ENCODE data around the gene IL5. TPM values are rescaled to one million over a fixed set of nuclear protein-coding genes. Genes with fewer than 3 reads are reported as not detected.
"Not testable (repeated sequence)": the region's sequence is repeated elsewhere in the genome, so short reads cannot be mapped to it uniquely, and the experiment has no call there.

IL5 gene
- 10 to 100 TPM; 17.6 to 18.7 TPM for total RNA-seq

- ChIA-PET CTCF (no interaction called here), POLR2A (interaction anchor here (0.6 kb wide), 1 partner anchor 189 kb away, joined by 3 read pairs; no protein-coding TSS in a partner anchor)
These were observed at the start of gene IL5 for GRCh38 chr5:132543472-132544201. Gene IL5 (minus strand): TSS chr5:132543522. CDS start chr5:132543478, 44 bp downstream.

DNA sequence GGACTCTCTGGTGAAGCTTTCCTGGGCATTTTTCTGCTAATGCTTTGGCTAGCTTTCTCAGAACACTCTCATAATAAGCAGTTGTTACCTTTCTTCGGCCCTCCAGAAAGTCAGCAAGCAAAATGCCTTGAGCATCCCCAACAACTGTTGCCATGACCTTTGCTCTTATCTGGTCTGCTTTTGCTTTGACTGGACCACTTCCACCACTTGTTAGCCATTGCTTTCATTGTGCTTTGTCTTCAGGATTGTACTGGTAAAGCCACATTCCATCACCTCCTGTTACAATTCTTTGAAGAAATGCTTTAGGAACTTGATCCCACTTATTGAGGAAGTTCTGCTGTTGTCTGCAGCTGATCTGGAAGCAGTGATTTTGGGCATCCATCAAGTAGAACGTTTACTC is 49.2 kb upstream of the IL5 start:
- POLR2A ChIA-PET: no interaction called here
- CTCF ChIA-PET: no interaction called here

DNA sequence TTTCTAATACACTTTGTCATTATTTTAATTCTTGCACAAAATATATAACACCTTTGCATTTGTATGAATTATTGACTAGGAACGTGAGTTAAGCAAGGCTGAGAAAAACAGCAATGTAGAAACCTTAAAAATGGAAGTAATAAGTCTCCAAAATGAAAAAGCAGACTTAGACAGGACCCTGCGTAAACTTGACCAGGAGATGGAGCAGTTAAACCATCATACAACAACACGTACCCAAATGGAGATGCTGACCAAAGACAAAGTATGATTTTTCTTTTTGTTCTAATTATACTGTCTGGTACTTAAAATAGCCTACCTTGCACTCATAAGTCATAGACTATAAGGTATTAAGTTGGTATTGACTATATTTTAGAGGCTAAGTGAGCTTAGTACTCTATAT is 47.8 kb upstream of the IL5 start:
- POLR2A ChIA-PET: no interaction called here

DNA sequence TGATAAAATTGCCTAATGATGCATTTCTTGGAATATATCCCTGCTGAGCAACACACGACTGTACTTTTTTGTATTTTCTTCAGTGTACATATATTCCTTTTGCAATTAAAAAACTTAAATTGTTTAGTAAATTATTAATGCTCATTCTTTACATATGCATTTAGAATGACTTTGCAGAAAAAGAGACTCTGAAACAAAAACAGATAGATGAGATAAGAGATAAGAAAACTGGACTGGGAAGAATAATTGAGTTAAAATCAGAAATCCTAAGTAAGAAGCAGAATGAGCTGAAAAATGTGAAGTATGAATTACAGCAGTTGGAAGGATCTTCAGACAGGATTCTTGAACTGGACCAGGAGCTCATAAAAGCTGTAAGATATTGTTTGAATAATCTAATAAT is 46.1 kb upstream of the IL5 start:
- POLR2A ChIA-PET: no interaction called here
- CTCF ChIA-PET: no interaction called here

More for the DNA sequence above, 47.8 kb upstream of the IL5 start:
- CTCF ChIA-PET: no interaction called here

DNA sequence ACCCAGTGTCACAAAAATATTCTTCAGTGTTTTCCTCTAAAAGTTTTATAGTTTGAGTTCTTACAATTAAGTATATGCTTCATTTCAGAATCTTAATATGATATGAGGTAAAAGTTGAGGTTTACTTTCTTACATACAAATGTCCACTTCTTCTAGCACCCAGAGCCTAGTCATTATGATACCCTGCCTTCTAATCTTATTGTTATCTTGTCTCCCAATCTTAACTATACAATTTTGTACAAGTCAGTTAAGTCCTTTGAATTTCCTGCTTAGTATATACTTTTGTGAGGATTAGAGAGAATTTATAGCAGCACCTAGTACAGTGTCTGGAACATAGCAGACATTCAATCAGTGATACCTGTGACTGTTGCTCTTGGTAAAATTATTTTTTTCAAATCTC is 42.7 kb upstream of the IL5 start:
- CTCF ChIA-PET: no interaction called here
- POLR2A ChIA-PET: no interaction called here

DNA sequence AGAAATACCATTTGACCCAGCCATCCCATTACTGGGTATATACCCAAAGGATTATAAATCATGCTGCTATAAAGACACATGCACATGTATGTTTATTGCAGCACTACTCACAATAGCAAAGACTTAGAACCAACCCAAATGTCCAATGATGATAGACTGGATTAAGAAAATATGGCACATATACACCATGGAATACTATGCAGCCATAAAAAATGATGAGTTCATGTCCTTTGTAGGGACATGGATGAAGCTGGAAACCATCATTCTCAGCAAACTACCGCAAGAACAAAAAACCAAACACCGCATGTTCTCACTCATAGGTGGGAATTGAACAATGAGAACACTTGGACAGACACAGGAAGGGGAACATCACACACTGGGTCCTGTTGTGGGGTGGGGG is 41.2 kb upstream of the IL5 start:
- CTCF ChIA-PET, POLR2A ChIA-PET: not testable (repeated sequence)

DNA sequence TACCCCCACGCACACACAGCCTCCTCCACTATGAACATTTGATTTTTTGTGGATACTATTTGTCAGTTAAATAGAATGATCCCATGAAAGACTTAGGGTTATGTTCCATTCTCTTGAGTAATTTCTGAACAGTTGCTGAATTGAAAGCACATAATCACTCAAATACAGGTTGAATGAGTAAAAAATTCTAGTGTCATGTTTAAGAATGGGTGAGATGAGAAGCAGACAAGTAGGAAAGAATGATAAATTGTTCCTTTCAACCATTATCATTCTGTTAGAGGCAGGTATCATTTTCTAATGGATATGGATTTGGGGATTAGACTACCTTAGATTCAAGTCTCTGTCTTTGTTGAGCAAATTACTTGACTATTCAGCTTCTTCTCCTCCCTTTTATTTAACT is 32.8 kb upstream of the IL5 start:
- CTCF ChIA-PET: no interaction called here

DNA sequence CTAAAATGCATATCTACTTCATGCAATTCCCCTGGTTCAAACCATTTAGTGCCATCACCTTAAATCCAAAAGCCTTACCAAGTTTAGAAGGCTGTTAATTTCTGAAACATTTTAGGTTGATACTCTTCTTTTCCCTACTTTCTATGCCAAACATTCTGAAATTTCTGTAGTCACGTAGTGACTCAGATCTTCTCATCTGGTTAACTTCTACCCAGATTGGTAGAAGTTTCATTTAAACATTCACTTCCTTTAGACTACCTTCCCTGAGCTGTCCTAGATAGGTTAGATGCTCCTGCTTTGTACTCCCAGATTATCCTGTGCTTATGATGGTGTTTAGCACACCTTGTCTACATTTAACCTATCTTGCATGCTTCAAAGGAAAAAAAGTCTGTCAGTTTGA is 23.3 kb upstream of the IL5 start:
- CTCF ChIA-PET: no interaction called here
- POLR2A ChIA-PET: no interaction called here

More for the DNA sequence above, 32.8 kb upstream of the IL5 start:
- POLR2A ChIA-PET: no interaction called here

DNA sequence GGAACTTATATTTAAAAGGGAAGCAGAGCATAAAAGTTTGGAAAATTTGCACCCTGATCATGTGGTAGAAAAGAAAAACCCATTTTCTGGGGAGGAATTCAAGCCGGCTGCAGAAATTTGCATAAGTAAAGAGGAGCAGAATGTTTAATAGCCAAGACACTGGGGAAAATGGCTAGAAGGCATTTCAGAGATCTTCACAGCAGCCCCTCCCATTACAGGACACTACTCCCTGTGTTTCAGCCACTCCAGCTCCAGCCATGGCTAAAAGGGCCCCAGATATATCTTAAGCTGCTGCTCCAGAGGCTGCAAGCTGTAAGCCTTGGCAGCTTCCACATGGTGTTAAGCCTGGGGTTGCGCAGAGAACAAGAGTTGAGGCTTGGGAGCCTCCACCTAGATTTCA is 21.2 kb upstream of the IL5 start:
- CTCF ChIA-PET, POLR2A ChIA-PET: not testable (repeated sequence)

DNA sequence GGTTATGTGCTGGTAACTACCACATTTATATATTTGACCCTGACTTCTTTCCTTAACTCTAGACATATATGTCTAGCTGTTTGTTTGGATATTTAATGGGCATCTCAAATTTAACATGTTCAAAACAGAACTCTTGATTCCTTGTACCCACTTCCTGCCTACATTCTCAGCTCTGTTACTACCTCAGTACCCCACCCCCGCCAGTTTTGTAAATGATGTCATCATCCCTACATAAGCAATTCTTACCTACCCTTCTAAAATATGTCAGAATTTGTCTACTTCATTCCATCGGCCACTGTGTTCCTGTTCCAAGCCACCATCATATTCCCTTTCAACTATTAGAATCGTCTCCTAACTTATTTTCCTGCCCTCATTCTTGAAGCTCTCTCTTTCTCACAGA is 18.3 kb upstream of the IL5 start:
- POLR2A ChIA-PET: no interaction called here
- CTCF ChIA-PET: interaction anchor here (1.1 kb wide), 1 partner anchor 36 kb away, joined by 4 read pairs; no protein-coding TSS in a partner anchor

GRCh38 chr5:132559383-132560060 is 16.2 kb upstream of the IL5 start:
- CTCF ChIA-PET: no interaction called here

DNA sequence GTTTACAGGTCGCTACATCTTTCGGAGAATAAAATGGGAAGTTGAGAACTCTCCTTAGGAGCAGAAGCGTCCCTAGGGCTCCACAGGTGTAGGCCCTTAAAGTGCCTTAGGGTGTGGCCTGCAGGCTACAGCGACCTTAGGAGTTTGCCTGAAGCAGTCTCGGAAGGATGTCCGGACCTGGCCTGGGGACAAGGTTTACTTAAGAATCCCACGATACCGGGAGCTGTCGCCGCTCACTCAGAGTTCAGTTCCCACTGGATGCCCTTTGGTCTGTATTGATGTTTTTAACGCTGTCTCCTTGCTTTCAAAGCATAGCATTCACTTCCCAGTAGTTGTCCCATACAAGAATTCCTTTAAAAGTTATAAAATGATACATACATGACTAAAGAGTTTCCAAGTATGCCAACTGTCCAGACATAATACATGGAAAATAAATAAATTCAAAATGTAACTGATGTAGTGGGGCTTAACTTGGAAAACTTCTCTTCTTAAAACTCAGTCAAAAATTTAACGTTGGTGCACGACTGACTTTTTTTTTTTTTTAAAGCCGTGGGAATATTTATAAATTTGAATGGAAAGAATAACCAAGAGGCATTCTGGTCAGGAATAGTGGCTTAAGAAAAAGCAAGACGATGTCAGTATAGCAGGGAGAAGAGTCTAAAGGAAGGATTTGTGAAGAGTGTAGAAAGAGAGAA is 14.3 kb upstream of the IL5 start:
- CTCF ChIA-PET: interaction anchor here (0.6 to 1.2 kb wide), 3 partner anchors 20 to 83 kb away, joined by 3 to 4 read pairs (median 4); no protein-coding TSS in a partner anchor
- POLR2A ChIA-PET: interaction anchor here (0.5 to 1.3 kb wide), 4 partner anchors 12 to 180 kb away, joined by 3 to 6 read pairs (median 4); partner anchors contain the start of genes IRF1 and KIF3A

More at GRCh38 chr5:132559383-132560060, 16.2 kb upstream of the IL5 start:
- POLR2A ChIA-PET: no interaction called here

- ChIA-PET CTCF (interaction anchor here (0.7 to 1.2 kb wide), 3 partner anchors 31 to 263 kb away, joined by 4 read pairs; no protein-coding TSS in a partner anchor), POLR2A (interaction anchor here (0.5 to 1.3 kb wide), 7 partner anchors 9 to 181 kb away, joined by 3 to 6 read pairs (median 4); partner anchors contain the start of genes IRF1 and KIF3A)
These were observed 13.6 kb upstream of the IL5 start, which contains the start of gene RAD50 for GRCh38 chr5:132556763-132557477. Gene RAD50 (plus strand): TSS chr5:132556977. CDS start chr5:132557325, 348 bp downstream.

- ChIA-PET CTCF (interaction anchor here (0.7 to 1.2 kb wide), 3 partner anchors 30 to 264 kb away, joined by 4 read pairs; no protein-coding TSS in a partner anchor), POLR2A (interaction anchor here (0.6 to 1.3 kb wide), 5 partner anchors 8 to 181 kb away, joined by 3 to 6 read pairs (median 4); partner anchors contain the start of gene KIF3A)
These were observed 12.9 kb upstream of the IL5 start for GRCh38 chr5:132556153-132556762.

- ChIA-PET CTCF (no interaction called here), POLR2A (no interaction called here)
These were observed 6.3 kb upstream of the IL5 start for GRCh38 chr5:132549576-132549975.

- POLR2A ChIA-PET: interaction anchor here (0.6 kb wide), 1 partner anchor 8 kb away, joined by 4 read pairs; no protein-coding TSS in a partner anchor
- CTCF ChIA-PET: interaction anchor here (0.8 kb wide), 1 partner anchor 189 kb away, joined by 3 read pairs; the partner anchor contains the start of gene KIF3A
These were observed 5.5 kb upstream of the IL5 start for GRCh38 chr5:132548834-132549233.

DNA sequence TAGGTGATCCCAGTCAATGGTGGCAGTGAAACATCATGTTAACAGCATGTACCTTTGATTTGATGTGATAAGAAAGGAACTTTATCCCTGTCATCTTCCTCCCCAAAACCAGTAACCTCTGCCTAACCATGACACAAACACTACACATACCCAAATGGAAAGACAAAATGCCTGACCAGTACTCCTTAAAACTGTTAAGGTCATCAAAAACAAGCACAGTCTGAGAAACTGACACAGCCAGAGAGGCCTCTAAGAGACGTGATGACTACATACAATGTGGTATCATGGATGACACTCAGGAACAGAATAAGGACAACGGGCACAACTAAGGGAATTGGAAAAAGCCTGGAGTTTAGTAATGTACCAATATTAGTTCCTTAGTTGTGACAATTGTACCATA is 3.9 kb upstream of the IL5 start:
- ChIA-PET POLR2A (interaction anchor here (0.5 kb wide), 1 partner anchor 162 kb away, joined by 4 read pairs; no protein-coding TSS in a partner anchor), CTCF (interaction anchor here (1.0 kb wide), 1 partner anchor 20 kb away, joined by 3 read pairs; no protein-coding TSS in a partner anchor)

GRCh38 chr5:132546108-132546507 is 2.8 kb upstream of the IL5 start:
- CTCF ChIA-PET: interaction anchor here (0.7 kb wide), 1 partner anchor 269 kb away, joined by 3 read pairs; no protein-coding TSS in a partner anchor
- POLR2A ChIA-PET: interaction anchor here (1.1 kb wide), 1 partner anchor 11 kb away, joined by 6 read pairs; the partner anchor contains the start of gene RAD50
